GM12865 (cell line): ENCODE measurements around the gene TXNDC5.

Experiments used
- DNase-seq: peaks from one replicate; pipeline ENCODE4 v3.0.0; 2010; ENCODE audit warnings: low read depth
- H3K4me3 ChIP-seq: 2 replicates; pipeline ENCODE4 v1.5.1; 2011; ENCODE audit warnings: mild to moderate bottlenecking, low read depth, low read length, control low read depth
- TF ChIP-seq, protein P1 (sequence below): IDR thresholded peaks from 2 replicates; pipeline ENCODE4 v1.5.1; 2011; ENCODE audit warnings: low read length, control low read depth, low read depth, inconsistent platforms; ENCODE audit not compliant: insufficient read depth; ENCODE audit errors: missing control alignments

The TXNDC5 gene

DNA sequence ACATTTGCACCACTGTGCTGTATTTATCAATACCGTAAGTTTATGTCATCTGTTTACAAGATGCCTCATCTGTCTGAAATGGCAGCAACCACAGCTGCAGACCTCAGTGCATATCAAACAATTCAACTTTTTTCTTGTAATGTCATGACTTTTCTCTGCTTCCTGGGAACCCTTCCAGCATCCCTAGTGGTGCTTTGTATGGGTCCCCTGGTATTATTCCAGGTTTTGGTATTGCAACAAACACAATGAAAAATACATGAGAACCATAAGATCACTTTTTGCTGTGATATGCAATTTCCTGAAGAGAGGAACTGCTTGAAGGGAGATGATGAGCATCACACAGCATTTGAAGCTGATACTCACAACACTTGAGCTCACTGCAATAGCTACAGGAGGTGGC is 12.0 kb upstream of the TXNDC5 start:
- TF ChIP-seq, protein P1, sequence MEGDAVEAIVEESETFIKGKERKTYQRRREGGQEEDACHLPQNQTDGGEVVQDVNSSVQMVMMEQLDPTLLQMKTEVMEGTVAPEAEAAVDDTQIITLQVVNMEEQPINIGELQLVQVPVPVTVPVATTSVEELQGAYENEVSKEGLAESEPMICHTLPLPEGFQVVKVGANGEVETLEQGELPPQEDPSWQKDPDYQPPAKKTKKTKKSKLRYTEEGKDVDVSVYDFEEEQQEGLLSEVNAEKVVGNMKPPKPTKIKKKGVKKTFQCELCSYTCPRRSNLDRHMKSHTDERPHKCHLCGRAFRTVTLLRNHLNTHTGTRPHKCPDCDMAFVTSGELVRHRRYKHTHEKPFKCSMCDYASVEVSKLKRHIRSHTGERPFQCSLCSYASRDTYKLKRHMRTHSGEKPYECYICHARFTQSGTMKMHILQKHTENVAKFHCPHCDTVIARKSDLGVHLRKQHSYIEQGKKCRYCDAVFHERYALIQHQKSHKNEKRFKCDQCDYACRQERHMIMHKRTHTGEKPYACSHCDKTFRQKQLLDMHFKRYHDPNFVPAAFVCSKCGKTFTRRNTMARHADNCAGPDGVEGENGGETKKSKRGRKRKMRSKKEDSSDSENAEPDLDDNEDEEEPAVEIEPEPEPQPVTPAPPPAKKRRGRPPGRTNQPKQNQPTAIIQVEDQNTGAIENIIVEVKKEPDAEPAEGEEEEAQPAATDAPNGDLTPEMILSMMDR, result no peak
- DNase-seq, result no peak
- H3K4me3 ChIP-seq, result no peak overlapping the region

DNA sequence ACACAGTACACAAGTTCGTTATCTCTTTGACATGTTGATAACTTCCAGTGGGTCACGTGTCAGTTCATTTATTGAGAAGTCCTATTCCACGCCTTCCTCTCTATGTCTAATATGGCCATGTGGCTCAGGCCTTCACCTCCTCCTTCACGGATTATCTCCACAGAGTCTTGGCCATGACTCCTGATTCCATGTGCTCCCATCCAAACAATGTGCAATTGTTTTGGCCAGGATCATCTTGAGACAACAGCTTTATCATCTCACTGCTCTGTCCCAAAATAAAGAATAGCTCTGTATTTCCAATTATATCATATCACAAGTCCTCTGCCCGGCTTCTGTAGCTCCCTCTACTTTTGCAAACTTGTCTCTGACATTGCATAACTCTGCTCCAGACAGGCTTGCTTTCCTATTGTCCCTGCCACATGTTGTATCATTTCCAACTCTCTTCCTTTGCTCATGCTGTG is 11.1 kb upstream of the TXNDC5 start:
- TF ChIP-seq, protein P1, result no peak
- H3K4me3 ChIP-seq, result no peak overlapping the region
- DNase-seq, result no peak

DNA sequence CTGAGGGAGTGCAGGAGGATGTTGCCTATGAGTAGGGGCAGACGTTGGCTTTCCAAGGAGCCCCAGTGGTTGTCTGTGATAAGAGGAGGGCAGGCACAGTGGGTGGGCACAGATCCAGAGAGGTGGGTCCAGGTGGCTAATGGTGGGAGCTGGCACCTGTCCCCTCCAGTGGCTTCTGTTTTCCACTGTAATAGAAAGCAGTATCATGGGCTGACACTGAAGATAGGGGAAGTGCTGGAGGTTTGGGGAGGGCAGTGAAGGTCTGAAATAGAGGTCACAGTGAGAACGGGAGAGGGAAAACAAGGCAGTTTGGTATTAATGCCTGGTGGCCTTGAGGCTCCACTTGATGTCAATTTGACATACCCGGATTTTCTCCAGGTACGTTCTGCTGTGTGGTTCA is 10.5 kb upstream of the TXNDC5 start:
- DNase-seq, result no peak

GRCh38 chr6:7920425-7920824 is 9.8 kb upstream of the TXNDC5 start:
- no peak for DNase-seq
- no peak overlapping the region for H3K4me3 ChIP-seq
- TF ChIP-seq, protein P1, result no peak

More for the DNA sequence above, 10.5 kb upstream of the TXNDC5 start:
- H3K4me3 ChIP-seq, result no peak overlapping the region
- TF ChIP-seq, protein P1, result no peak

DNA sequence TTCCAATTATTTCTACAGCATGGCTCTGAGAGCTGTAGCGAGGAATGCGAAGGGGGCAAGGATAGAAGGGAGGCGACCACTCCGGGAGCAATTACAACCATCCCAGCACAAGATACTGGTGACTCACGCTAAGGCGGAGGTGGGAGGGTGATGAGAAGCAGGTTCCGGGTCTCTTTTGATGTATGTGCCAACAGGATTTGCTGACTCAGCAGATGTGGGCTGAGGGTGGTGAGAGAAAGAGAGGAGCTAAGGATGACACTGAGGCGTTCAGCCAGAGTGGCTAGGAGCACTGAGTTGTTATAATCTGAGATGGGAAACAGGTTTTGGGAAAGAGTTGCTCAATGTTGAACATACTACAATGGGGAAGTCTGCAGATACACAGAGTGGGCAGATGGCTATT is 9.3 kb upstream of the TXNDC5 start:
- H3K4me3 ChIP-seq, result no peak overlapping the region
- TF ChIP-seq, protein P1, result no peak
- DNase-seq, result no peak

GRCh38 chr6:7918403-7918802 is 7.8 kb upstream of the TXNDC5 start:
- TF ChIP-seq, protein P1, result no peak
- no peak for DNase-seq
- H3K4me3 ChIP-seq, result no peak overlapping the region

DNA sequence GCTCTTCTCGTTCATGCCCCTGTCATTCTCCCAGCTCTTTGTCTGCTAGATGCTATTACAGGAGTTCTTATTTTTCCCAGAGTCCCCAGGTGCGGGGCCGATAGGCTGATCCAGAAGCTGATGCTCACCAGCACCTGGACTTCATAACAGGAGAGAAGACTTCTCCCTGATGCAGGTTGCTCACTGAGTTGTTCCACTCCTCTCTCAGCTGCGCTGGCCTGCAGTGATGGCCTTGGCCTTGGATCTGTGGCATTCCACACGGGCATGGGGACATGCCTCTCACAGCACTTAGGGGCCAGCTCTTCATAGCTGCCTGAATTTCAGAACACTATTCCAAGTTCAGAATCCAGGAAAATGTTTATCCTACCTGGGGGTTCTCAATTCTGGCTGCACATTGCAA is 7.1 kb upstream of the TXNDC5 start:
- TF ChIP-seq, protein P1, result no peak
- no peak for DNase-seq
- H3K4me3 ChIP-seq, result no peak overlapping the region
